ENCODE data around the gene TTLL5. TPM values are rescaled to one million over a fixed set of nuclear protein-coding genes. Genes with fewer than 3 reads are reported as not detected.

The TTLL5 gene
- total and polyA plus RNA-seq, 9 of the 15 experiments (the other 6 are each of a cell fraction or from before 2014, with no cell fraction given): 4.1 to 18.9 (median 12.6) TPM

DNA sequence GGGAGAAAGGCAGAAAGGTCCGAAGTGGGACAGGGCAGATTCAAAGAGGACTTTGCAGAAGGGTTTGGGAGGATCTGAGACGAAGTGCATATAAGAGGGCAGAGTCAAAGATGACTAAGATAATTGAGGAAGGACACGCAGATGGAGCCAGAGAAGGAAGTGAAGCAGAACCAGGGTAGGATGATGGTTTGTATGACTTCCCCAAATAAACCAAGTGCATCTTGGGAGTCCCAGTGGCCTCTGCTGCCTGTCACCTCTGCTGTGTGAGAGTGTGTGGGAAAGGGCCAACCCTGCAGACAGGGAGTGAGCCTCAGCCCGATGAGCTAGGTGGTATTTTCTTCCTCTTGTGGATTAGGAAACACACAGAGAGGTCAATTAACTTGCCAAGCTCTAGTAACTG lies 45.8 kb upstream of the TTLL5 start:
- FAIRE-seq: no peak
- H2AFZ ChIP-seq (ENCODE audit: low read depth, low read length): no peak overlapping the region
- no peak for DNase-seq (ENCODE audit: extremely low read depth in 1 of 4, low spot score in 3 of 4)
- intact Hi-C loops (cut with micrococcal nuclease) (no loop called here), in situ Hi-C loops (cut with MboI) (no loop called here)
- H3K36me3 ChIP-seq (ENCODE audit: control insufficient read depth, insufficient read depth, low read length): no peaks in the 10 kb centered on the region
- BruUV-seq (replicated peaks): no TSS peak
- no peaks in the 10 kb centered on the region for H3K79me2 ChIP-seq (ENCODE audit: control insufficient read depth, insufficient read depth, low read length)
- no peak for ATAC-seq
- no peak overlapping the region for H3K27ac ChIP-seq (ENCODE audit: extremely low read depth, low read depth, low read length)
- 0% methylated on average over 4 of the region's 4 CpGs for WGBS (ENCODE audit: insufficient coverage, low coverage, missing lambda C conversion rate)
- ChIA-PET POLR2A (no interaction called here), CTCF (ENCODE audit: low intra/inter-chr PET ratio) (no interaction called here)
- no peak overlapping the region for H3K4me3 ChIP-seq
- H3K9ac ChIP-seq (ENCODE audit: insufficient read depth in 1 of 2, low read depth in 2 of 2, low read length in 2 of 2): no peak overlapping the region
- H3K4me1 ChIP-seq (replicated peaks in 1 of 2; ENCODE audit: control insufficient read depth in 2 of 2, insufficient read depth in 2 of 2, low read length in 2 of 2): no peaks in the 10 kb centered on the region
- H3K4me2 ChIP-seq (ENCODE audit: insufficient read depth, low read length): no peak overlapping the region
- no peaks in the 10 kb centered on the region for H4K20me1 ChIP-seq (replicated peaks; ENCODE audit: control insufficient read depth, insufficient read depth, low read length)
- no peak for TF ChIP-seq FOXP1 (CRISPR knock-in tag; IDR thresholded peaks at IDR 0.05)
- TF ChIP-seq, protein P1, sequence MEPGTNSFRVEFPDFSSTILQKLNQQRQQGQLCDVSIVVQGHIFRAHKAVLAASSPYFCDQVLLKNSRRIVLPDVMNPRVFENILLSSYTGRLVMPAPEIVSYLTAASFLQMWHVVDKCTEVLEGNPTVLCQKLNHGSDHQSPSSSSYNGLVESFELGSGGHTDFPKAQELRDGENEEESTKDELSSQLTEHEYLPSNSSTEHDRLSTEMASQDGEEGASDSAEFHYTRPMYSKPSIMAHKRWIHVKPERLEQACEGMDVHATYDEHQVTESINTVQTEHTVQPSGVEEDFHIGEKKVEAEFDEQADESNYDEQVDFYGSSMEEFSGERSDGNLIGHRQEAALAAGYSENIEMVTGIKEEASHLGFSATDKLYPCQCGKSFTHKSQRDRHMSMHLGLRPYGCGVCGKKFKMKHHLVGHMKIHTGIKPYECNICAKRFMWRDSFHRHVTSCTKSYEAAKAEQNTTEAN (CRISPR knock-in tag; IDR thresholded peaks at IDR 0.05): no peak
- TF ChIP-seq PBX2 (CRISPR knock-in tag; IDR thresholded peaks at IDR 0.05; ENCODE audit: low read depth): no peak
- TF ChIP-seq PBX2 (tag; conservative IDR thresholded peaks at IDR 0.05; ENCODE audit: low read depth): no peak
- no peak for TF ChIP-seq ZNF589 (CRISPR knock-in tag; IDR thresholded peaks at IDR 0.05; ENCODE audit: low read depth)
- peak; percentile 49; the same call in 1 of the 2 replicates for TF ChIP-seq SPI1 (IDR thresholded peaks at IDR 0.05; ENCODE audit: borderline replicate concordance, low read depth, low read length)
- H3K27me3 ChIP-seq (ENCODE audit: control insufficient read depth in 2 of 2, insufficient read depth in 2 of 2, low read length in 2 of 2): peaks cover 6 to 35% of the 10 kb centered on the region in 2 experiments; a peak in 4 of 5 replicates
- H3K9me3 ChIP-seq (replicated peaks; ENCODE audit: control insufficient read depth, insufficient read depth, low read depth, low read length): no peaks in the 10 kb centered on the region
- no peaks in the 10 kb centered on the region for H3K9me1 ChIP-seq (ENCODE audit: control insufficient read depth, insufficient read depth, low read length)
